Stimulated activated CD8-positive, alpha-beta memory T cell treated with anti-CD3 and anti-CD28 coated beads, Interleukin-4, amount 100 ng/mL, for 4 hours (primary cell): ENCODE measurements around the gene PIK3C2B.
"Not testable (repeated sequence)": the region's sequence is repeated elsewhere in the genome, so short reads cannot be mapped to it uniquely, and the experiment has no call there.

Experiments
- DNase-seq, 2 donors: peaks; one replicate each; pipeline ENCODE4 v3.0.0-alpha.2; 2020; ENCODE audit warnings: low read depth in 2 of 2, low spot score in 1 of 2

Gene PIK3C2B

GRCh38 chr1:204494281-204495077 lies at the start of gene PIK3C2B:
Gene PIK3C2B, minus strand, starts transcription at chr1:204494805. Its CDS starts 25,003 bp downstream, at chr1:204469802.
- peak; percentile 37 to 43 for DNase-seq

- DNase-seq: no peak
Measured at GRCh38 chr1:204544321-204544720, 49.7 kb upstream of the PIK3C2B start.

GRCh38 chr1:204541626-204542025 lies 47.0 kb upstream of the PIK3C2B start:
- no peak for DNase-seq

- no peak for DNase-seq
Measured at GRCh38 chr1:204532832-204533231, 38.2 kb upstream of the PIK3C2B start.

GRCh38 chr1:204530932-204531331 lies 36.3 kb upstream of the PIK3C2B start:
- no peak for DNase-seq

GRCh38 chr1:204529371-204529895 lies 34.8 kb upstream of the PIK3C2B start:
- DNase-seq: no peak

- no peak for DNase-seq
Measured at GRCh38 chr1:204528677-204529076, 34.1 kb upstream of the PIK3C2B start.

- DNase-seq: no peak
Measured at GRCh38 chr1:204528241-204528640, 33.6 kb upstream of the PIK3C2B start.

GRCh38 chr1:204524986-204525385 lies 30.4 kb upstream of the PIK3C2B start:
- no peak for DNase-seq

- DNase-seq: no peak
Measured at GRCh38 chr1:204523605-204524215, 29.1 kb upstream of the PIK3C2B start.

GRCh38 chr1:204521941-204522521 lies 27.4 kb upstream of the PIK3C2B start:
- DNase-seq: not testable (repeated sequence)

GRCh38 chr1:204520834-204521709 lies 26.5 kb upstream of the PIK3C2B start:
- DNase-seq: peak in 1 of 2 donors; percentile 28

GRCh38 chr1:204517382-204517781 lies 22.8 kb upstream of the PIK3C2B start:
- DNase-seq: not testable (repeated sequence)

GRCh38 chr1:204516180-204516879 lies 21.7 kb upstream of the PIK3C2B start, which contains the start of gene MDM4:
Gene MDM4, plus strand, starts transcription at chr1:204516406. Its CDS starts 9,113 bp downstream, at chr1:204525519.
- peak; percentile 82 to 90 for DNase-seq

GRCh38 chr1:204514828-204515227 lies 20.2 kb upstream of the PIK3C2B start:
- no peak for DNase-seq

- no peak for DNase-seq
Measured at GRCh38 chr1:204513117-204513716, 18.6 kb upstream of the PIK3C2B start.

GRCh38 chr1:204511366-204511765 lies 16.8 kb upstream of the PIK3C2B start:
- DNase-seq: no peak

GRCh38 chr1:204509186-204509635 lies 14.6 kb upstream of the PIK3C2B start:
- no peak for DNase-seq

GRCh38 chr1:204507317-204508105 lies 12.9 kb upstream of the PIK3C2B start:
- no peak for DNase-seq
